OCI-LY7 (cell line): Measurements from ENCODE around the gene TRIM74.
"Not testable (repeated sequence)": the region's sequence is repeated elsewhere in the genome, so short reads cannot be mapped to it uniquely, and the experiment has no call there.

Experiments
- EZH2phosphoT487 ChIP-seq: fragments of 200-600 bp; sonication (generic); IDR thresholded peaks from 2 replicates; pipeline ENCODE4 v1.6.1; 2018; ENCODE audit warnings: low read depth, borderline replicate concordance, mild to moderate bottlenecking, mixed run types, antibody characterized with exemption, low read length, moderate library complexity, mixed read lengths
- TF ChIP-seq, protein P1 (sequence below): fragments of 200-600 bp; sonication (generic); conservative IDR thresholded peaks from 2 replicates; pipeline ENCODE4 v1.5.1; 2014; ENCODE audit warnings: mild to moderate bottlenecking, antibody characterized with exemption, low read length, moderate library complexity, mixed read lengths

DNA sequence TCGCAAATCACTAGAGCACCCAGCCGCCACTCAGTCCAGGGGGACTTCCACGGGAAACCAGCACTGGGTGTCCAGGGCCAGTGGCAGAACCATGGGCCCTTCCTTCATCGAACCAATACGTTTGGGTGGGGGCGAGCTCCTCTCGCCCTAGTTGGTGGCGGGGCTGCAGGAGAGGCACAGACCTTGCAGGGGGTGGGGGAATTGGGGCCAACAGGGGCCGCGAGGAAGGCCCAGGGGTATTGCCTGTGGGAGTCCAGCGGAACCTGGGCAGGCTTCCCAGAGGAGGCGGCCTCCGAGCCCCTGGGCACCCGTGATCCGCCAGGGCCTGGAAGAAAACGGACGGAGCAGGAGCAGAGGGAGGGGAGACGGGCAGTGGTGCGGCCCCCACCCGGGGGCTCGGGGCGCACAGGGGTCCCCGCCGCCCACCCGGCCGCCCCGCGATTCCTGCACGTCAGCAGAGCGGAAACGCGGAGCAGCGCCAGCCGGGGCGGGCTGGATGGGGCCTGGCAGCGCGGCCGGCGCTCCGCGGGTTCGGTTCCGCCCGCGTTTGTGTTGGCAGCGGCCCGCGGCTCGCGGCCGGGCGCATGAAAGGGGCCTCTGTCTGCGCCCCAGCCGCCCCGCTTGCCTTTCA, 6.5 kb upstream of the TRIM74 start:
- TF ChIP-seq, protein P1, sequence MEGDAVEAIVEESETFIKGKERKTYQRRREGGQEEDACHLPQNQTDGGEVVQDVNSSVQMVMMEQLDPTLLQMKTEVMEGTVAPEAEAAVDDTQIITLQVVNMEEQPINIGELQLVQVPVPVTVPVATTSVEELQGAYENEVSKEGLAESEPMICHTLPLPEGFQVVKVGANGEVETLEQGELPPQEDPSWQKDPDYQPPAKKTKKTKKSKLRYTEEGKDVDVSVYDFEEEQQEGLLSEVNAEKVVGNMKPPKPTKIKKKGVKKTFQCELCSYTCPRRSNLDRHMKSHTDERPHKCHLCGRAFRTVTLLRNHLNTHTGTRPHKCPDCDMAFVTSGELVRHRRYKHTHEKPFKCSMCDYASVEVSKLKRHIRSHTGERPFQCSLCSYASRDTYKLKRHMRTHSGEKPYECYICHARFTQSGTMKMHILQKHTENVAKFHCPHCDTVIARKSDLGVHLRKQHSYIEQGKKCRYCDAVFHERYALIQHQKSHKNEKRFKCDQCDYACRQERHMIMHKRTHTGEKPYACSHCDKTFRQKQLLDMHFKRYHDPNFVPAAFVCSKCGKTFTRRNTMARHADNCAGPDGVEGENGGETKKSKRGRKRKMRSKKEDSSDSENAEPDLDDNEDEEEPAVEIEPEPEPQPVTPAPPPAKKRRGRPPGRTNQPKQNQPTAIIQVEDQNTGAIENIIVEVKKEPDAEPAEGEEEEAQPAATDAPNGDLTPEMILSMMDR, result not testable (repeated sequence)
- TF ChIP-seq EZH2phosphoT487, result not testable (repeated sequence)
